ENCODE results near the gene CCDC188. TPM values are rescaled to one million over a fixed set of nuclear protein-coding genes. Genes with fewer than 3 reads are reported as not detected.

The CCDC188 gene
- total and polyA plus RNA-seq, 2 of the 4 experiments (the other 2 are of a cell fraction), result 0.10 TPM; not detected in 1

GRCh38 chr22:20167643-20168322, 16.9 kb upstream of the CCDC188 start:
- H2BK5ac ChIP-seq (ENCODE audit: low read depth, low read length, poor library complexity, severe bottlenecking), result no peak overlapping the region
- H3K27me3 ChIP-seq (ENCODE audit: control insufficient read depth, insufficient read depth, low read length), result peaks cover 19% of the 10 kb centered on the region; the same call in 1 of the 2 replicates
- no peaks in the 10 kb centered on the region for H3K79me1 ChIP-seq (ENCODE audit: low read depth in 1 of 2, low read length in 2 of 2)
- H2BK20ac ChIP-seq (ENCODE audit: low read depth, low read length), result no peak overlapping the region
- H4K91ac ChIP-seq (ENCODE audit: insufficient read depth, low read depth, low read length), result no peak overlapping the region
- ATAC-seq (ENCODE audit: low read depth) (no peak), DNase-seq (no peak)
- dilution Hi-C loops (cut with HindIII; ENCODE audit: low sequenced_read_pairs, unreplicated experiment), result no loop called here
- H3K4me2 ChIP-seq (ENCODE audit: low read depth, low read length), result no peak overlapping the region
- H2AFZ ChIP-seq (replicated peaks; ENCODE audit: low read length, poor library complexity), result peak overlapping the region; percentile 10
- in situ Hi-C loops (cut with MboI; ENCODE audit: low sequenced_read_pairs), result no loop called here
- POLR2A ChIA-PET (ENCODE audit: unreplicated experiment), result no interaction called here
- intact Hi-C loops (cut with micrococcal nuclease), result no loop called here
- no peak overlapping the region for H3K14ac ChIP-seq (replicated peaks; ENCODE audit: low read depth, low read length)
- TF ChIP-seq CHD1 (IDR thresholded peaks at IDR 0.05; ENCODE audit: low read depth, low read length), result no peak
- TF ChIP-seq USF2 (IDR thresholded peaks at IDR 0.05; ENCODE audit: low read depth, low read length), result no peak
- no peak for TF ChIP-seq SMC3 (IDR thresholded peaks at IDR 0.05; ENCODE audit: low read depth, low read length)
- no peaks in the 10 kb centered on the region for H3K9me3 ChIP-seq (ENCODE audit: control insufficient read depth, insufficient read depth, low read length)
- no peak overlapping the region for H3K9ac ChIP-seq (ENCODE audit: low read depth, low read length)
- no peak overlapping the region for H3K27ac ChIP-seq (ENCODE audit: insufficient read depth, low read length)
- no peak overlapping the region for H2BK120ac ChIP-seq (ENCODE audit: low read depth, low read length)
- no peak overlapping the region for H3K4me3 ChIP-seq (ENCODE audit: insufficient read depth, low read depth, low read length)
- H3K9me1 ChIP-seq (ENCODE audit: insufficient read depth, low read length), result no peaks in the 10 kb centered on the region
- CTCF ChIA-PET, result no interaction called here
- no peak overlapping the region for H3K4ac ChIP-seq (ENCODE audit: low read depth, low read length)
- H3K4me1 ChIP-seq (ENCODE audit: control insufficient read depth, insufficient read depth, low read length), result no peaks in the 10 kb centered on the region
- no peak overlapping the region for H2AK5ac ChIP-seq (ENCODE audit: low read depth, low read length)
- no peak overlapping the region for H2AK9ac ChIP-seq (replicated peaks; ENCODE audit: low read depth, low read length, poor library complexity)
- WGBS, 2 experiments (ENCODE audit: extremely low coverage in 2 of 2, insufficient read length in 1 of 2), result 66% methylated on average over 14 of the region's 19 CpGs; no CpG with 5 or more reads in 1 of the 2 experiments
- H4K20me1 ChIP-seq (ENCODE audit: insufficient read depth, low read length), result no peaks in the 10 kb centered on the region
- no peak overlapping the region for H3K56ac ChIP-seq (ENCODE audit: extremely low read depth, insufficient read depth, low read length)
- H3K23ac ChIP-seq (ENCODE audit: low read depth, low read length), result no peak overlapping the region
- no peak overlapping the region for H4K5ac ChIP-seq (ENCODE audit: low read depth, low read length)
- no TSS peak for BruUV-seq (replicated peaks)
- no peak overlapping the region for H4K8ac ChIP-seq (ENCODE audit: low read depth in 2 of 2, low read length in 2 of 2)
- no peak overlapping the region for H3K18ac ChIP-seq (ENCODE audit: low read depth, low read length)
- H3K36me3 ChIP-seq (ENCODE audit: control insufficient read depth, insufficient read depth, low read length), result no peaks in the 10 kb centered on the region
- H2BK15ac ChIP-seq (ENCODE audit: low read depth, low read length), result no peak overlapping the region
